Measurements from ENCODE around the gene HARS2. TPM values are rescaled to one million over a fixed set of nuclear protein-coding genes. Genes with fewer than 3 reads are reported as not detected.
A peak's percentile ranks its signal among the peaks of the same experiment; 100 is the strongest.
"Not testable (repeated sequence)": the region's sequence is repeated elsewhere in the genome, so short reads cannot be mapped to it uniquely, and the experiment has no call there.

HARS2 gene
- total RNA-seq, 4 donors from 2014 or later, result 21.0 to 57.0 (median 35.1) TPM

GRCh38 chr5:140707812-140708211, 16.6 kb downstream of the HARS2 start:
- H3K27ac ChIP-seq, result no peak overlapping the region
- no peak overlapping the region for H3K4me3 ChIP-seq
- 92% methylated on average over 4 of the region's 4 CpGs for WGBS
- H3K9me3 ChIP-seq, result no peaks in the 10 kb centered on the region
- no peaks in the 10 kb centered on the region for H3K27me3 ChIP-seq
- TF ChIP-seq EP300 (IDR thresholded peaks at IDR 0.05), result no peak
- no peak for TF ChIP-seq POLR2AphosphoS5 (IDR thresholded peaks at IDR 0.05)
- TF ChIP-seq CTCF (IDR thresholded peaks at IDR 0.05), result no peak
- TF ChIP-seq POLR2A (IDR thresholded peaks at IDR 0.05), result no peak
- no peak for DNase-seq (ENCODE audit: low spot score in 2 of 2)
- H3K4me1 ChIP-seq, result peaks cover 8% of the 10 kb centered on the region
- H3K36me3 ChIP-seq, result peaks cover 46% of the 10 kb centered on the region

GRCh38 chr5:140708787-140709186, 17.5 kb downstream of the HARS2 start:
- 97% methylated on average over 9 of the region's 9 CpGs for WGBS
- not testable (repeated sequence) for H3K27ac ChIP-seq; DNase-seq (ENCODE audit: low spot score in 2 of 2); H3K4me1 ChIP-seq; H3K4me3 ChIP-seq; H3K27me3 ChIP-seq; H3K9me3 ChIP-seq
- peaks cover 36% of the 10 kb centered on the region for H3K36me3 ChIP-seq

GRCh38 chr5:140710899-140711552, 19.8 kb downstream of the HARS2 start:
- DNase-seq (ENCODE audit: low spot score in 2 of 2), result peak; percentile 91 to 92
- peaks cover 14% of the 10 kb centered on the region for H3K36me3 ChIP-seq
- TF ChIP-seq POLR2AphosphoS5 (IDR thresholded peaks at IDR 0.05) (peak in 2 of 3 donors; percentile 70 to 77), POLR2A (IDR thresholded peaks at IDR 0.05) (peak in 1 of 2 donors; percentile 33), EP300 (IDR thresholded peaks at IDR 0.05) (no peak), CTCF (IDR thresholded peaks at IDR 0.05) (no peak)
- H3K4me3 ChIP-seq, result peak overlapping the region; percentile 63
- no peaks in the 10 kb centered on the region for H3K27me3 ChIP-seq
- under 1% methylated on average over 27 of the region's 27 CpGs for WGBS
- H3K9me3 ChIP-seq, result no peaks in the 10 kb centered on the region
- peaks cover 8% of the 10 kb centered on the region for H3K4me1 ChIP-seq
- peak overlapping the region; percentile 82 for H3K27ac ChIP-seq

GRCh38 chr5:140711794-140712193, 20.5 kb downstream of the HARS2 start:
- Histone ChIP-seq H3K4me1 (peaks cover 8% of the 10 kb centered on the region), H3K36me3 (peaks cover 6% of the 10 kb centered on the region), H3K27ac (no peak overlapping the region), H3K27me3 (no peaks in the 10 kb centered on the region), H3K4me3 (peak overlapping the region; percentile 63), H3K9me3 (no peaks in the 10 kb centered on the region)
- 93% methylated on average over 1 of the region's 1 CpG for WGBS
- DNase-seq (ENCODE audit: low spot score in 2 of 2), result no peak
- no peak for TF ChIP-seq CTCF (IDR thresholded peaks at IDR 0.05)
- no peak for TF ChIP-seq EP300 (IDR thresholded peaks at IDR 0.05)
- TF ChIP-seq POLR2AphosphoS5 (IDR thresholded peaks at IDR 0.05), result no peak
- TF ChIP-seq POLR2A (IDR thresholded peaks at IDR 0.05), result no peak

GRCh38 chr5:140713562-140714094, 22.4 kb downstream of the HARS2 start:
- no peaks in the 10 kb centered on the region for H3K27me3 ChIP-seq
- TF ChIP-seq POLR2A (IDR thresholded peaks at IDR 0.05), result no peak

GRCh38 chr5:140716238-140716637, 25.0 kb downstream of the HARS2 start:
- H3K27me3 ChIP-seq; H3K4me3 ChIP-seq; DNase-seq (ENCODE audit: low spot score in 2 of 2); H3K9me3 ChIP-seq; H3K27ac ChIP-seq; H3K36me3 ChIP-seq; H3K4me1 ChIP-seq: not testable (repeated sequence)
- WGBS, result 92% methylated on average over 2 of the region's 2 CpGs

More at GRCh38 chr5:140713562-140714094, 22.4 kb downstream of the HARS2 start:
- 87% methylated on average over 1 of the region's 1 CpG for WGBS
- H3K36me3 ChIP-seq, result no peaks in the 10 kb centered on the region
- peaks cover 8% of the 10 kb centered on the region for H3K4me1 ChIP-seq
- no peak overlapping the region for H3K4me3 ChIP-seq
- DNase-seq (ENCODE audit: low spot score in 2 of 2), result no peak
- H3K27ac ChIP-seq, result no peak overlapping the region
- no peaks in the 10 kb centered on the region for H3K9me3 ChIP-seq

GRCh38 chr5:140718266-140718592, 27.0 kb downstream of the HARS2 start:
- 82% methylated on average over 7 of the region's 7 CpGs for WGBS
- no peak for TF ChIP-seq CTCF (IDR thresholded peaks at IDR 0.05)
- TF ChIP-seq POLR2AphosphoS5 (IDR thresholded peaks at IDR 0.05), result no peak
- no peak for TF ChIP-seq POLR2A (IDR thresholded peaks at IDR 0.05)
- no peak for TF ChIP-seq EP300 (IDR thresholded peaks at IDR 0.05)
- DNase-seq (ENCODE audit: low spot score in 2 of 2), result no peak
- H3K9me3 ChIP-seq, result no peaks in the 10 kb centered on the region
- H3K27me3 ChIP-seq, result no peaks in the 10 kb centered on the region
- H3K4me3 ChIP-seq, result no peak overlapping the region
- H3K36me3 ChIP-seq, result no peaks in the 10 kb centered on the region
- no peaks in the 10 kb centered on the region for H3K4me1 ChIP-seq
- H3K27ac ChIP-seq, result no peak overlapping the region

GRCh38 chr5:140720738-140721137, 29.5 kb downstream of the HARS2 start:
- not testable (repeated sequence) for DNase-seq (ENCODE audit: low spot score in 2 of 2); H3K27ac ChIP-seq; H3K36me3 ChIP-seq; H3K9me3 ChIP-seq; H3K4me1 ChIP-seq; H3K27me3 ChIP-seq; H3K4me3 ChIP-seq
- WGBS, result 55% methylated on average over 6 of the region's 6 CpGs

- H3K27me3 ChIP-seq; DNase-seq (ENCODE audit: low spot score in 2 of 2); H3K9me3 ChIP-seq; H3K4me1 ChIP-seq; H3K36me3 ChIP-seq; H3K27ac ChIP-seq; H3K4me3 ChIP-seq: not testable (repeated sequence)
- WGBS, result 86% methylated on average over 5 of the region's 5 CpGs
Measured at GRCh38 chr5:140721395-140721794, 30.1 kb downstream of the HARS2 start.
